SK-N-SH treated with all-trans-retinoic acid at 6 μM for 48 hours (cell line): ENCODE results near the gene KRT25.

Experiments
- BACH2 ChIP-seq: fragments of 250-450 bp; sonication (Bioruptor Pico); IDR thresholded peaks from 2 replicates; pipeline ENCODE4 v1.9.0; 2021; ENCODE audit warnings: mild to moderate bottlenecking, borderline replicate concordance
- CREB5 ChIP-seq: fragments of 250-450 bp; sonication (Bioruptor Pico); IDR thresholded peaks from 2 replicates; pipeline ENCODE4 v1.5.1; 2020; ENCODE audit warnings: low read depth, mild to moderate bottlenecking, moderate library complexity
- CSDC2 ChIP-seq: fragments of 250-450 bp; sonication (Bioruptor Pico); IDR thresholded peaks from 2 replicates; pipeline ENCODE4 v1.5.0; 2020; ENCODE audit warnings: mild to moderate bottlenecking, moderate library complexity
- CSRNP3 ChIP-seq: fragments of 250-450 bp; sonication (Bioruptor Pico); IDR thresholded peaks from 2 replicates; pipeline ENCODE4 v1.5.1; 2021; ENCODE audit warnings: mild to moderate bottlenecking, moderate library complexity
- GLIS3 ChIP-seq: fragments of 250-450 bp; sonication (Bioruptor Pico); IDR thresholded peaks from 2 replicates; pipeline ENCODE4 v1.5.0; 2020; ENCODE audit warnings: mild to moderate bottlenecking, moderate library complexity
- PPARA ChIP-seq: fragments of 250-450 bp; sonication (Bioruptor Pico); IDR thresholded peaks from 2 replicates; pipeline ENCODE4 v1.5.0; 2020; ENCODE audit warnings: mild to moderate bottlenecking, borderline replicate concordance
- SNAI2 ChIP-seq: fragments of 250-450 bp; sonication (Bioruptor Pico); IDR thresholded peaks from 2 replicates; pipeline ENCODE4 v1.5.0; 2020; ENCODE audit warnings: mild to moderate bottlenecking, moderate library complexity
- ZFP3 ChIP-seq: fragments of 250-450 bp; sonication (Bioruptor Pico); IDR thresholded peaks from 2 replicates; pipeline ENCODE4 v1.5.0; 2020; ENCODE audit warnings: mild to moderate bottlenecking, moderate library complexity
- TF ChIP-seq, protein P1 (sequence below): fragments of 250-450 bp; sonication (Bioruptor Pico); IDR thresholded peaks from 2 replicates; pipeline ENCODE4 v1.8.0; 2020; ENCODE audit warnings: mild to moderate bottlenecking, moderate library complexity, borderline replicate concordance

GRCh38 chr17:40699371-40699770 is 55.8 kb downstream of the KRT25 start:
- TF ChIP-seq, protein P1, sequence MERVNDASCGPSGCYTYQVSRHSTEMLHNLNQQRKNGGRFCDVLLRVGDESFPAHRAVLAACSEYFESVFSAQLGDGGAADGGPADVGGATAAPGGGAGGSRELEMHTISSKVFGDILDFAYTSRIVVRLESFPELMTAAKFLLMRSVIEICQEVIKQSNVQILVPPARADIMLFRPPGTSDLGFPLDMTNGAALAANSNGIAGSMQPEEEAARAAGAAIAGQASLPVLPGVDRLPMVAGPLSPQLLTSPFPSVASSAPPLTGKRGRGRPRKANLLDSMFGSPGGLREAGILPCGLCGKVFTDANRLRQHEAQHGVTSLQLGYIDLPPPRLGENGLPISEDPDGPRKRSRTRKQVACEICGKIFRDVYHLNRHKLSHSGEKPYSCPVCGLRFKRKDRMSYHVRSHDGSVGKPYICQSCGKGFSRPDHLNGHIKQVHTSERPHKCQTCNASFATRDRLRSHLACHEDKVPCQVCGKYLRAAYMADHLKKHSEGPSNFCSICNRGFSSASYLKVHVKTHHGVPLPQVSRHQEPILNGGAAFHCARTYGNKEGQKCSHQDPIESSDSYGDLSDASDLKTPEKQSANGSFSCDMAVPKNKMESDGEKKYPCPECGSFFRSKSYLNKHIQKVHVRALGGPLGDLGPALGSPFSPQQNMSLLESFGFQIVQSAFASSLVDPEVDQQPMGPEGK (CRISPR knock-in tag), result no peak
- no peak for TF ChIP-seq BACH2 (CRISPR knock-in tag)
- TF ChIP-seq GLIS3 (CRISPR knock-in tag), result no peak
- TF ChIP-seq CREB5 (CRISPR knock-in tag), result no peak
- TF ChIP-seq ZFP3 (CRISPR knock-in tag), result no peak
- no peak for TF ChIP-seq CSRNP3 (CRISPR knock-in tag)
- no peak for TF ChIP-seq SNAI2 (CRISPR knock-in tag)
- TF ChIP-seq CSDC2, result no peak
- TF ChIP-seq PPARA, result no peak
